K562 (cell line): ENCODE data around the gene GNB5. TPM values are rescaled to one million over a fixed set of nuclear protein-coding genes. Genes with fewer than 3 reads are reported as not detected.

Source experiments
- ATAC-seq: fragments of 200-7000 bp; cut with Tn5 transposase; 3 replicates; pipeline ENCODE4 v1.9.1; 2020; ENCODE audit warnings: moderate library complexity
- BruUV-seq: library from RNA; stranded (reverse); fragments of 400-500 nt; replicated peaks from 2 replicates; lab custom pipeline; 2021; lab: Mats Ljungman, UMichigan
- CTCF ChIA-PET: fragments of 300-600 bp; formaldehyde crosslinking; extraction: SDS; loops from one replicate; lab custom pipeline; 2021; ENCODE audit warnings: low intra/inter-chr PET ratio; lab: Yijun Ruan, JAX
- POLR2A ChIA-PET: fragments of 300-600, 350-650 bp; sonication (Branson Sonifier 250); formaldehyde crosslinking; extraction: SDS; loops from one replicate; lab custom pipeline; 2021; ENCODE audit warnings: antibody characterized with exemption, inconsistent platforms; lab: Yijun Ruan, JAX
- DNase-seq, 4 experiments: peaks; one replicate each; pipeline versions ENCODE4 v3.0.0 to v3.0.0-alpha.2; 2011 to 2018; ENCODE audit warnings: low spot score in 3 of 4, mixed read lengths in 3 of 4; ENCODE audit errors: extremely low read depth in 1 of 4
- FAIRE-seq: peaks from 2 replicates; lab custom pipeline; 2011; peaks lifted over from hg19 to GRCh38; lab: Jason Lieb, UNC
- H2AFZ ChIP-seq: 2 replicates; pipeline ENCODE4 v1.6.0; 2011; ENCODE audit warnings: low read depth, low read length, control low read depth, inconsistent platforms
- H3K27ac ChIP-seq: fragments of 200-600 bp; 3 replicates; pipeline ENCODE4 v1.8.0; 2011; ENCODE audit warnings: low read depth, mild to moderate bottlenecking, control low read depth, inconsistent platforms, low read length, moderate library complexity, mixed read lengths; ENCODE audit errors: extremely low read depth
- H3K27me3 ChIP-seq, 2 experiments: fragments of 300-600 bp in 1 of 2; 2 replicates in 1 of 2; 3 replicates in 1 of 2; pipeline versions ENCODE4 v1.6.0 to v1.8.0; 2011; ENCODE audit warnings: inconsistent platforms in 2 of 2, low read length in 2 of 2, mild to moderate bottlenecking in 1 of 2, mixed read lengths in 1 of 2, moderate library complexity in 1 of 2; ENCODE audit not compliant: control insufficient read depth in 2 of 2, insufficient read depth in 2 of 2
- H3K36me3 ChIP-seq: fragments of 300-600 bp; 3 replicates; pipeline ENCODE4 v1.8.0; 2011; ENCODE audit warnings: mild to moderate bottlenecking, low read length, inconsistent platforms; ENCODE audit not compliant: control insufficient read depth, insufficient read depth
- H3K4me1 ChIP-seq, 2 experiments: fragments of 200-600 bp in 1 of 2; replicated peaks in 1 of 2; 2 replicates in 1 of 2; 3 replicates in 1 of 2; pipeline versions ENCODE4 v1.5.1 to v1.8.0; 2011; ENCODE audit warnings: inconsistent platforms in 2 of 2, low read length in 2 of 2, mild to moderate bottlenecking in 1 of 2, mixed read lengths in 1 of 2, moderate library complexity in 1 of 2; ENCODE audit not compliant: control insufficient read depth in 2 of 2, insufficient read depth in 2 of 2
- H3K4me2 ChIP-seq: 2 replicates; pipeline ENCODE4 v1.6.1; 2011; ENCODE audit warnings: low read length, control low read depth, inconsistent platforms, mixed read lengths; ENCODE audit not compliant: insufficient read depth
- H3K4me3 ChIP-seq: fragments of 200-600 bp; sonication (generic), shearing (Covaris generic); 2 replicates; pipeline ENCODE4 v1.5.1; 2016; ENCODE audit warnings: control low read depth, inconsistent platforms
- H3K79me2 ChIP-seq: fragments of 200-600 bp; 3 replicates; pipeline ENCODE4 v1.8.0; 2011; ENCODE audit warnings: low read length, inconsistent platforms; ENCODE audit not compliant: control insufficient read depth, insufficient read depth
- H3K9ac ChIP-seq, 2 experiments: 2 replicates each; pipeline versions ENCODE4 v1.6.0 to v1.6.1; 2011; ENCODE audit warnings: low read depth in 2 of 2, low read length in 2 of 2, control low read depth in 1 of 2, inconsistent platforms in 1 of 2, mild to moderate bottlenecking in 1 of 2, mixed read lengths in 1 of 2; ENCODE audit not compliant: insufficient read depth in 1 of 2
- H3K9me1 ChIP-seq: one replicate; pipeline ENCODE4 v1.6.0; 2011; ENCODE audit warnings: inconsistent platforms, mild to moderate bottlenecking, low read length, moderate library complexity; ENCODE audit not compliant: control insufficient read depth, insufficient read depth
- H3K9me3 ChIP-seq: replicated peaks from 2 replicates; pipeline ENCODE4 v1.5.1; 2011; ENCODE audit warnings: low read depth, low read length, inconsistent platforms; ENCODE audit not compliant: control insufficient read depth, insufficient read depth
- H4K20me1 ChIP-seq: replicated peaks from 2 replicates; pipeline ENCODE4 v1.6.1; 2011; ENCODE audit warnings: low read length, inconsistent platforms, mixed read lengths; ENCODE audit not compliant: control insufficient read depth, insufficient read depth
- DPF2 ChIP-seq: fragments of 450-650 bp; IDR thresholded peaks from 2 replicates; pipeline ENCODE4 v1.6.1; 2016
- HDGF ChIP-seq: fragments of 450-650 bp; IDR thresholded peaks from 2 replicates; pipeline ENCODE4 v1.6.1; 2016
- MIER1 ChIP-seq: fragments of 450-650 bp; IDR thresholded peaks from 2 replicates; pipeline ENCODE4 v1.6.1; 2016; ENCODE audit warnings: antibody characterized with exemption, mild to moderate bottlenecking, low read depth
- NFRKB ChIP-seq: fragments of 450-650 bp; IDR thresholded peaks from 2 replicates; pipeline ENCODE4 v1.6.1; 2016; ENCODE audit warnings: low read depth
- RBFOX2 ChIP-seq: fragments of 200-400 bp; formaldehyde crosslinking; IDR thresholded peaks from 2 replicates; pipeline ENCODE4 v1.6.1; 2017; ENCODE audit warnings: low read depth, mild to moderate bottlenecking, low read length, moderate library complexity
- RBM15 ChIP-seq: fragments of 200-400 bp; formaldehyde crosslinking; IDR thresholded peaks from 2 replicates; pipeline ENCODE4 v1.6.1; 2018; ENCODE audit warnings: mild to moderate bottlenecking, low read length, moderate library complexity; ENCODE audit not compliant: insufficient read depth
- SP1 ChIP-seq: sonication (generic); formaldehyde crosslinking; IDR thresholded peaks from 2 replicates; pipeline ENCODE4 v1.8.1; 2022; ENCODE audit warnings: mild to moderate bottlenecking, missing genetic modification reagents
- TCFL5 ChIP-seq: fragments of 250-450 bp; sonication (Bioruptor Pico); conservative IDR thresholded peaks from 2 replicates; pipeline ENCODE4 v1.6.1; 2021; ENCODE audit warnings: mild to moderate bottlenecking, moderate library complexity, matching md5 sums
- ZNF398 ChIP-seq: fragments of 250-450 bp; sonication (Bioruptor Pico); IDR thresholded peaks from 2 replicates; pipeline ENCODE4 v1.8.0; 2021; ENCODE audit warnings: moderate library complexity, mild to moderate bottlenecking, inconsistent platforms
- in situ Hi-C: fragments of 300-500 bp; cut with MboI; formaldehyde crosslinking; loops from 4 replicates; pipeline ENCODE4 v1.15.0; 2018; ENCODE audit warnings: inconsistent platforms, mixed read lengths
- intact Hi-C: fragments of 100-400 bp; cut with micrococcal nuclease; formaldehyde crosslinking; loops from 2 replicates; pipeline ENCODE4 v1.14.2; 2022
- polyA plus RNA-seq, 8 experiments: library from polyadenylated mRNA; depleted of rRNA in 4 of 8; stranded (reverse) in 5 of 8; unstranded in 3 of 8; fragments of >200 nt; fragmentation: Nextera tagmentation in 2 of 8; fragmentation: Illumina TruSeq in 1 of 8; extraction: Ambion mirVana in 2 of 8; extraction: Trizol in 1 of 8; gene quantifications; 2 replicates each; pipeline versions ENCODE4 v1.2.1 to v1.2.3, GENCODE V29; 2011 to 2014; ENCODE audit warnings: inconsistent platforms in 1 of 8, missing spikeins in 1 of 8
- total RNA-seq, 7 experiments: library from RNA; depleted of rRNA in 6 of 7; stranded (reverse); fragments of >200 nt in 6 of 7; fragmentation: Illumina TruSeq in 2 of 7; extraction: Trizol in 2 of 7; gene quantifications; 2 replicates each; pipeline versions ENCODE4 v1.2.1 to v1.2.3, GENCODE V29; 2011 to 2021; ENCODE audit warnings: low replicate concordance in 1 of 7

GNB5 gene
- total and polyA plus RNA-seq, 9 of the 15 experiments (the other 6 are each of a cell fraction or from before 2014, with no cell fraction given), result 0.11 to 2.1 (median 0.77) TPM

DNA sequence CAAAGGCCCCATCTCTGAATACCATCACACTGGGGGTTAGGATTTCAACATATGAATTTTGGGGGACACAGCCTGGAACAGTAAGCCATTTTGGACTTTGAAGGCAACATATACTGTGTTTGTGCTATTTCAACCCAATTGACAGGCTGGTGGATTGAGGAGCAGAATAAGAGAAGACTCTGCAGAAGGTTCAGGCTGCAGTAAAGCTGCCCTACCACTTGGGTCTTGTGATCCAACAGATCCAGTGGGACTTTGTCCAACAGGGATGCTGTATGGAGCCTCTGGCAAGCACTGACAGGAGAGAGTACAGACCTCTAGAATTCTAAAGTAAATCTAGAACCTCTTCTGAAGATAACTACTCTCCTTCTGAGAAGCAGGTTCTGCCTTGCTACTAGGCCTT lies 77.5 kb downstream of the GNB5 start:
- intact Hi-C loops, result no loop called here
- DNase-seq (no peak), ATAC-seq (no peak), FAIRE-seq (no peak)
- no TSS peak for BruUV-seq
- no peaks in the 10 kb centered on the region for H3K9me1 ChIP-seq
- in situ Hi-C loops, result no loop called here
- H3K36me3 ChIP-seq, result no peaks in the 10 kb centered on the region
- no peak overlapping the region for H3K27ac ChIP-seq
- TF ChIP-seq RBFOX2, result no peak
- TF ChIP-seq DPF2, result no peak
- no peak for TF ChIP-seq ZNF398 (CRISPR knock-in tag)
- no peak for TF ChIP-seq TCFL5 (CRISPR knock-in tag)
- TF ChIP-seq NFRKB, result no peak
- no peak for TF ChIP-seq MIER1
- TF ChIP-seq HDGF, result no peak
- no peak for TF ChIP-seq SP1 (CRISPR knock-in tag)
- no peak for TF ChIP-seq RBM15
- peaks cover 5 to 11% of the 10 kb centered on the region in 2 experiments; a peak in 2 of 5 replicates for H3K4me1 ChIP-seq
- POLR2A ChIA-PET, result no interaction called here
- no peak overlapping the region for H3K4me3 ChIP-seq
- no peaks in the 10 kb centered on the region for H4K20me1 ChIP-seq
- no peaks in the 10 kb centered on the region for H3K9me3 ChIP-seq
- H3K27me3 ChIP-seq, result 0 out of 5 replicates have a peak, but pooled peaks cover 0 to 2% of the 10 kb centered on the region in 2 experiments
- CTCF ChIA-PET, result no interaction called here
- H2AFZ ChIP-seq, result no peak overlapping the region
- no peaks in the 10 kb centered on the region for H3K79me2 ChIP-seq
- H3K4me2 ChIP-seq, result no peak overlapping the region
- H3K9ac ChIP-seq, result no peak overlapping the region
